Endothelial cell of umbilical vein (primary cell): ENCODE data around the gene GLRA1. TPM values are rescaled to one million over a fixed set of nuclear protein-coding genes. Genes with fewer than 3 reads are reported as not detected.

Source experiments
- BruUV-seq: library from RNA; stranded (reverse); fragments of 400-500 nt; replicated peaks from 2 replicates; lab custom pipeline; 2021; lab: Mats Ljungman, UMichigan
- CTCF ChIA-PET: fragments of 300-600, 350-600 bp; sonication (Branson Sonifier 250); formaldehyde crosslinking; loops from one replicate; lab custom pipeline; 2021; ENCODE audit warnings: antibody characterized with exemption, inconsistent platforms; lab: Charles Lee
- POLR2A ChIA-PET: fragments of 300-600, 350-600 bp; sonication (Branson Sonifier 250); formaldehyde crosslinking; loops from one replicate; lab custom pipeline; 2021; ENCODE audit warnings: antibody characterized with exemption, inconsistent platforms; lab: Charles Lee
- DNase-seq: peaks from one replicate; pipeline ENCODE4 v3.0.0-alpha.2; 2011; ENCODE audit warnings: low read depth, low spot score
- FAIRE-seq: peaks from 2 replicates; lab custom pipeline; 2011; peaks lifted over from hg19 to GRCh38; lab: Jason Lieb, UNC
- H2AFZ ChIP-seq: 2 replicates; pipeline ENCODE4 v1.6.0; 2012; ENCODE audit warnings: low read depth, low read length, control low read depth, inconsistent platforms
- H3K27ac ChIP-seq: 2 replicates; pipeline ENCODE4 v1.5.1; 2011; ENCODE audit warnings: low read depth, mild to moderate bottlenecking, control low read depth, low read length, moderate library complexity; ENCODE audit not compliant: insufficient read depth
- H3K27me3 ChIP-seq, 2 experiments: 2 replicates each; pipeline versions ENCODE4 v1.6.0 to v1.6.1; 2011; ENCODE audit warnings: low read length in 2 of 2, mixed read lengths in 1 of 2; ENCODE audit not compliant: control insufficient read depth in 2 of 2, insufficient read depth in 2 of 2
- H3K36me3 ChIP-seq, 2 experiments: 2 replicates in 1 of 2; 3 replicates in 1 of 2; pipeline ENCODE4 v1.5.1; 2011; ENCODE audit warnings: low read length in 2 of 2, mild to moderate bottlenecking in 1 of 2, moderate library complexity in 1 of 2; ENCODE audit not compliant: control insufficient read depth in 2 of 2, insufficient read depth in 2 of 2; ENCODE audit errors: extremely low read depth in 1 of 2
- H3K4me1 ChIP-seq: 3 replicates; pipeline ENCODE4 v1.5.1; 2011; ENCODE audit warnings: mild to moderate bottlenecking, low read length; ENCODE audit not compliant: control insufficient read depth, insufficient read depth; ENCODE audit errors: extremely low read depth
- H3K4me2 ChIP-seq: 2 replicates; pipeline ENCODE4 v1.6.1; 2011; ENCODE audit warnings: low read length, control low read depth, mixed read lengths; ENCODE audit not compliant: insufficient read depth
- H3K4me3 ChIP-seq, 3 experiments: fragments of 200-600 bp in 1 of 3; sonication (generic), shearing (Covaris generic) in 1 of 3; replicated peaks in 1 of 3; 2 replicates each; pipeline ENCODE4 v1.5.1; 2011 to 2016; ENCODE audit warnings: control low read depth in 3 of 3, low read length in 3 of 3, mild to moderate bottlenecking in 2 of 3, inconsistent platforms in 1 of 3, low read depth in 1 of 3, moderate library complexity in 1 of 3; ENCODE audit not compliant: insufficient read depth in 1 of 3
- H3K79me2 ChIP-seq: 2 replicates; pipeline ENCODE4 v1.6.0; 2012; ENCODE audit warnings: low read length, inconsistent platforms; ENCODE audit not compliant: control insufficient read depth, insufficient read depth
- H3K9ac ChIP-seq: replicated peaks from 2 replicates; pipeline ENCODE3; 2011; ENCODE audit warnings: low read length, control low read depth; ENCODE audit not compliant: insufficient read depth; ENCODE audit errors: extremely low read depth
- H3K9me1 ChIP-seq: replicated peaks from 3 replicates; pipeline ENCODE4 v1.6.0; 2011; ENCODE audit warnings: mild to moderate bottlenecking, low read length; ENCODE audit not compliant: control insufficient read depth, insufficient read depth; ENCODE audit errors: extremely low read depth
- H3K9me3 ChIP-seq: replicated peaks from 2 replicates; pipeline ENCODE4 v1.5.1; 2012; ENCODE audit warnings: low read length, inconsistent platforms; ENCODE audit not compliant: control insufficient read depth, insufficient read depth
- H4K20me1 ChIP-seq: replicated peaks from 2 replicates; pipeline ENCODE3; 2011; ENCODE audit warnings: mild to moderate bottlenecking, low read length; ENCODE audit not compliant: control insufficient read depth, insufficient read depth; ENCODE audit errors: extremely low read depth
- EZH2 ChIP-seq: IDR thresholded peaks from 2 replicates; pipeline ENCODE4 v1.6.1; 2012; ENCODE audit warnings: borderline replicate concordance, low read depth, mild to moderate bottlenecking, moderate library complexity, low read length, inconsistent platforms; ENCODE audit not compliant: severe bottlenecking
- FOS ChIP-seq: IDR thresholded peaks from 2 replicates; pipeline ENCODE4 v1.6.1; 2011; ENCODE audit warnings: mild to moderate bottlenecking, low read length, moderate library complexity, borderline replicate concordance; ENCODE audit not compliant: insufficient read depth
- GATA2 ChIP-seq: IDR thresholded peaks from 2 replicates; pipeline ENCODE4 v1.7.0; 2011; ENCODE audit warnings: low read depth, mild to moderate bottlenecking, moderate library complexity, mixed read lengths, low read length; ENCODE audit not compliant: insufficient read length, insufficient read depth
- JUN ChIP-seq: IDR thresholded peaks from 2 replicates; pipeline ENCODE4 v1.6.1; 2011; ENCODE audit warnings: borderline replicate concordance, low read depth; ENCODE audit not compliant: insufficient read length, insufficient read depth
- MYC ChIP-seq: IDR thresholded peaks from one replicate; pipeline ENCODE4 v1.6.1; 2011; ENCODE audit warnings: mild to moderate bottlenecking, low read depth, low read length
- POLR2A ChIP-seq: IDR thresholded peaks from 2 replicates; pipeline ENCODE4 v1.6.1; 2012; ENCODE audit warnings: low read depth, mild to moderate bottlenecking, control low read depth, low read length
- POLR2AphosphoS5 ChIP-seq: IDR thresholded peaks from 2 replicates; pipeline ENCODE4 v1.6.1; 2012; ENCODE audit warnings: low read depth, mild to moderate bottlenecking, control low read depth, low read length, moderate library complexity; ENCODE audit not compliant: insufficient read depth
- dilution Hi-C: fragments of 300-500 bp; cut with MboI; formaldehyde crosslinking; loops from one replicate; pipeline ENCODE4 v1.15.0; 2019; ENCODE audit warnings: low sequenced_read_pairs; ENCODE audit not compliant: extremely low pct_ligation_motif_present
- intact Hi-C: fragments of 100-400 bp; cut with micrococcal nuclease; formaldehyde crosslinking; loops from one replicate; pipeline ENCODE4 v1.10.0; 2022
- polyA plus RNA-seq, 4 experiments: library from polyadenylated mRNA; depleted of rRNA in 3 of 4; stranded (reverse) in 3 of 4; unstranded in 1 of 4; fragments of >200 nt; gene quantifications; 2 replicates each; pipeline versions ENCODE4 v1.2.1 to v1.2.3, GENCODE V29; 2011 to 2012; ENCODE audit warnings: missing spikeins in 1 of 4
- total RNA-seq: library from RNA; stranded (reverse); gene quantifications from 2 replicates; pipeline ENCODE4 v1.2.3, GENCODE V29; 2021
- TF ChIP-seq, protein P1 (sequence below): IDR thresholded peaks from 2 replicates; pipeline ENCODE4 v1.6.1; 2011; ENCODE audit not compliant: insufficient read depth, insufficient read length
- TF ChIP-seq, protein P2 (sequence below), 2 donors: IDR thresholded peaks; 1 replicate in 1 of 2; 2 replicates in 1 of 2; pipeline ENCODE4 v1.5.1; 2011; ENCODE audit warnings: low read length in 2 of 2, mild to moderate bottlenecking in 2 of 2, moderate library complexity in 2 of 2, control low read depth in 1 of 2, inconsistent platforms in 1 of 2, low read depth in 1 of 2; ENCODE audit not compliant: insufficient read depth in 1 of 2; ENCODE audit errors: extremely low read depth in 1 of 2

The GLRA1 gene
- total and polyA plus RNA-seq, 2 donors (not counting 3 experiments of a cell fraction or from before 2014, with no cell fraction given) = not detected

DNA sequence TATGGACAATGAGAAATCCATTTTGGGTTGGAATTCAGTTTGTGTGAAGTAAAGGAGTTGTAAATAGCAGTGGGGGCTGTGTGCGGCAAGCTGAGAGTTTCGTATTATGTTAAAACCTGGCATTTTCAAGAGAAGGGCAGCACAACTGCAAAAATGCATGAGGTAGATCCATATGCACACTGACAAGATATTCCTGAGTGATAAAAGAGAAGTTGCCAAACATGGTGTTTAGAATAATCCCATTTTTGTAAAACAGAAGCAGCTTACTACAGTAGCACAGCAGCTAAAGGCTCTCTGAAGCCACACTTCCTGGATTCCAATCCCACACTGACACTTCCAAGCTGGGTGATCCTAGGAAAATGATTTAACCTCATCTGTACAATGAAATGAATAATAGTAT, 11.2 kb downstream of the GLRA1 start:
- H3K9ac ChIP-seq = no peak overlapping the region
- intact Hi-C loops = no loop called here
- no peaks in the 10 kb centered on the region for H4K20me1 ChIP-seq
- dilution Hi-C loops = no loop called here
- no peak for DNase-seq
- H3K27ac ChIP-seq = no peak overlapping the region
- no peaks in the 10 kb centered on the region for H3K36me3 ChIP-seq
- CTCF ChIA-PET = interaction anchor here (1.6 to 1.8 kb wide), 2 partner anchors 12 to 13 kb away, joined by 3 to 5 read pairs; no protein-coding TSS in a partner anchor
- H3K4me3 ChIP-seq = no peak overlapping the region
- H3K9me3 ChIP-seq = no peaks in the 10 kb centered on the region
- FAIRE-seq = no peak
- H3K79me2 ChIP-seq = no peaks in the 10 kb centered on the region
- no peak for TF ChIP-seq POLR2AphosphoS5
- TF ChIP-seq FOS = no peak
- H3K4me1 ChIP-seq = no peaks in the 10 kb centered on the region
- no peak overlapping the region for H2AFZ ChIP-seq
- H3K9me1 ChIP-seq = no peaks in the 10 kb centered on the region
- no TSS peak for BruUV-seq
- no peak overlapping the region for H3K4me2 ChIP-seq
- H3K27me3 ChIP-seq = no peaks in the 10 kb centered on the region
- POLR2A ChIA-PET = no interaction called here

DNA sequence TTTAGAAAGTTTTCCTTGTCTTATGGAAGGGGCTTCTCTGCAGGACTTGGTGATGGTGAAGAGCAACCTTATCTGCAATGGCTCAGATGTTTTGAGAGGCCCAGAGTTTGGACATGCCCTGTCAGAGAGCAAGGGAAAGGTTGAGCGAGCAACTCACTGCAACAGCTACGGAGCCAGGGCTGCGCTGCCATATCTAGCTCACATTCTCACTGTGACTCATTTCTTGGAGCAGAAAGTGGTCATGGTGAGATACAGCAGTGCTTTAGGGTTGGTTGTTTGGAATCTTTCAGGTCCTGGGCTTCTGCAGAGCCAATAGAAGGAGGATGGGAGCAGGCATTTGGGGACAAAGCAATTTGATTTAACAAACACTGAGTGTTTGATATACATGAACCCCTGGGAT, 12.3 kb downstream of the GLRA1 start:
- intact Hi-C loops (no loop called here), dilution Hi-C loops (no loop called here)
- BruUV-seq = no TSS peak
- Histone ChIP-seq H2AFZ (no peak overlapping the region), H3K36me3 (no peaks in the 10 kb centered on the region), H3K4me3 (no peak overlapping the region), H3K9me1 (no peaks in the 10 kb centered on the region), H3K4me2 (no peak overlapping the region), H3K9ac (no peak overlapping the region), H3K9me3 (no peaks in the 10 kb centered on the region), H3K27ac (no peak overlapping the region), H3K79me2 (no peaks in the 10 kb centered on the region), H3K4me1 (no peaks in the 10 kb centered on the region), H4K20me1 (no peaks in the 10 kb centered on the region), H3K27me3 (no peaks in the 10 kb centered on the region)
- no peak for DNase-seq
- ChIA-PET POLR2A (no interaction called here), CTCF (interaction anchor here (1.1 kb wide), 1 partner anchor 14 kb away, joined by 3 read pairs; no protein-coding TSS in a partner anchor)
- TF ChIP-seq MYC (no peak), POLR2AphosphoS5 (no peak), GATA2 (no peak), JUN (no peak), POLR2A (no peak), EZH2 (no peak), FOS (no peak)
- TF ChIP-seq, protein P1, sequence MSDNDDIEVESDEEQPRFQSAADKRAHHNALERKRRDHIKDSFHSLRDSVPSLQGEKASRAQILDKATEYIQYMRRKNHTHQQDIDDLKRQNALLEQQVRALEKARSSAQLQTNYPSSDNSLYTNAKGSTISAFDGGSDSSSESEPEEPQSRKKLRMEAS = no peak
- TF ChIP-seq, protein P2, sequence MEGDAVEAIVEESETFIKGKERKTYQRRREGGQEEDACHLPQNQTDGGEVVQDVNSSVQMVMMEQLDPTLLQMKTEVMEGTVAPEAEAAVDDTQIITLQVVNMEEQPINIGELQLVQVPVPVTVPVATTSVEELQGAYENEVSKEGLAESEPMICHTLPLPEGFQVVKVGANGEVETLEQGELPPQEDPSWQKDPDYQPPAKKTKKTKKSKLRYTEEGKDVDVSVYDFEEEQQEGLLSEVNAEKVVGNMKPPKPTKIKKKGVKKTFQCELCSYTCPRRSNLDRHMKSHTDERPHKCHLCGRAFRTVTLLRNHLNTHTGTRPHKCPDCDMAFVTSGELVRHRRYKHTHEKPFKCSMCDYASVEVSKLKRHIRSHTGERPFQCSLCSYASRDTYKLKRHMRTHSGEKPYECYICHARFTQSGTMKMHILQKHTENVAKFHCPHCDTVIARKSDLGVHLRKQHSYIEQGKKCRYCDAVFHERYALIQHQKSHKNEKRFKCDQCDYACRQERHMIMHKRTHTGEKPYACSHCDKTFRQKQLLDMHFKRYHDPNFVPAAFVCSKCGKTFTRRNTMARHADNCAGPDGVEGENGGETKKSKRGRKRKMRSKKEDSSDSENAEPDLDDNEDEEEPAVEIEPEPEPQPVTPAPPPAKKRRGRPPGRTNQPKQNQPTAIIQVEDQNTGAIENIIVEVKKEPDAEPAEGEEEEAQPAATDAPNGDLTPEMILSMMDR (IDR thresholded peaks at IDR 0.05; ENCODE audit: extremely low read depth in 1 of 2, insufficient read depth in 1 of 2, low read depth in 1 of 2, low read length in 2 of 2) = no peak
- no peak for FAIRE-seq
